K562 (cell line): ENCODE results near the gene RRAD. TPM values are rescaled to one million over a fixed set of nuclear protein-coding genes. Genes with fewer than 3 reads are reported as not detected.

Experiments used
- ATAC-seq: fragments of 200-7000 bp; cut with Tn5 transposase; 3 replicates; pipeline ENCODE4 v1.9.1; 2020; ENCODE audit warnings: moderate library complexity
- BruUV-seq: library from RNA; stranded (reverse); fragments of 400-500 nt; replicated peaks from 2 replicates; lab custom pipeline; 2021; lab: Mats Ljungman, UMichigan
- CTCF ChIA-PET: fragments of 300-600 bp; formaldehyde crosslinking; extraction: SDS; loops from one replicate; lab custom pipeline; 2021; ENCODE audit warnings: low intra/inter-chr PET ratio; lab: Yijun Ruan, JAX
- POLR2A ChIA-PET: fragments of 300-600, 350-650 bp; sonication (Branson Sonifier 250); formaldehyde crosslinking; extraction: SDS; loops from one replicate; lab custom pipeline; 2021; ENCODE audit warnings: antibody characterized with exemption, inconsistent platforms; lab: Yijun Ruan, JAX
- DNase-seq, 4 experiments: peaks; one replicate each; pipeline versions ENCODE4 v3.0.0 to v3.0.0-alpha.2; 2011 to 2018; ENCODE audit warnings: low spot score in 3 of 4, mixed read lengths in 3 of 4; ENCODE audit errors: extremely low read depth in 1 of 4
- FAIRE-seq: peaks from 2 replicates; lab custom pipeline; 2011; peaks lifted over from hg19 to GRCh38; lab: Jason Lieb, UNC
- H2AFZ ChIP-seq: 2 replicates; pipeline ENCODE4 v1.6.0; 2011; ENCODE audit warnings: low read depth, low read length, control low read depth, inconsistent platforms
- H3K27ac ChIP-seq: fragments of 200-600 bp; 3 replicates; pipeline ENCODE4 v1.8.0; 2011; ENCODE audit warnings: low read depth, mild to moderate bottlenecking, control low read depth, inconsistent platforms, low read length, moderate library complexity, mixed read lengths; ENCODE audit errors: extremely low read depth
- H3K27me3 ChIP-seq, 2 experiments: fragments of 300-600 bp in 1 of 2; 2 replicates in 1 of 2; 3 replicates in 1 of 2; pipeline versions ENCODE4 v1.6.0 to v1.8.0; 2011; ENCODE audit warnings: inconsistent platforms in 2 of 2, low read length in 2 of 2, mild to moderate bottlenecking in 1 of 2, mixed read lengths in 1 of 2, moderate library complexity in 1 of 2; ENCODE audit not compliant: control insufficient read depth in 2 of 2, insufficient read depth in 2 of 2
- H3K36me3 ChIP-seq: fragments of 300-600 bp; 3 replicates; pipeline ENCODE4 v1.8.0; 2011; ENCODE audit warnings: mild to moderate bottlenecking, low read length, inconsistent platforms; ENCODE audit not compliant: control insufficient read depth, insufficient read depth
- H3K4me1 ChIP-seq, 2 experiments: fragments of 200-600 bp in 1 of 2; replicated peaks in 1 of 2; 2 replicates in 1 of 2; 3 replicates in 1 of 2; pipeline versions ENCODE4 v1.5.1 to v1.8.0; 2011; ENCODE audit warnings: inconsistent platforms in 2 of 2, low read length in 2 of 2, mild to moderate bottlenecking in 1 of 2, mixed read lengths in 1 of 2, moderate library complexity in 1 of 2; ENCODE audit not compliant: control insufficient read depth in 2 of 2, insufficient read depth in 2 of 2
- H3K4me2 ChIP-seq: 2 replicates; pipeline ENCODE4 v1.6.1; 2011; ENCODE audit warnings: low read length, control low read depth, inconsistent platforms, mixed read lengths; ENCODE audit not compliant: insufficient read depth
- H3K4me3 ChIP-seq: fragments of 200-600 bp; sonication (generic), shearing (Covaris generic); 2 replicates; pipeline ENCODE4 v1.5.1; 2016; ENCODE audit warnings: control low read depth, inconsistent platforms
- H3K79me2 ChIP-seq: fragments of 200-600 bp; 3 replicates; pipeline ENCODE4 v1.8.0; 2011; ENCODE audit warnings: low read length, inconsistent platforms; ENCODE audit not compliant: control insufficient read depth, insufficient read depth
- H3K9ac ChIP-seq, 2 experiments: 2 replicates each; pipeline versions ENCODE4 v1.6.0 to v1.6.1; 2011; ENCODE audit warnings: low read depth in 2 of 2, low read length in 2 of 2, control low read depth in 1 of 2, inconsistent platforms in 1 of 2, mild to moderate bottlenecking in 1 of 2, mixed read lengths in 1 of 2; ENCODE audit not compliant: insufficient read depth in 1 of 2
- H3K9me1 ChIP-seq: one replicate; pipeline ENCODE4 v1.6.0; 2011; ENCODE audit warnings: inconsistent platforms, mild to moderate bottlenecking, low read length, moderate library complexity; ENCODE audit not compliant: control insufficient read depth, insufficient read depth
- H3K9me3 ChIP-seq: replicated peaks from 2 replicates; pipeline ENCODE4 v1.5.1; 2011; ENCODE audit warnings: low read depth, low read length, inconsistent platforms; ENCODE audit not compliant: control insufficient read depth, insufficient read depth
- H4K20me1 ChIP-seq: replicated peaks from 2 replicates; pipeline ENCODE4 v1.6.1; 2011; ENCODE audit warnings: low read length, inconsistent platforms, mixed read lengths; ENCODE audit not compliant: control insufficient read depth, insufficient read depth
- ELK3 ChIP-seq: fragments of 450-650 bp; formaldehyde crosslinking; IDR thresholded peaks from 2 replicates; pipeline ENCODE4 v1.4.0; 2020; ENCODE audit warnings: mild to moderate bottlenecking
- HDAC2 ChIP-seq: fragments of 450-650 bp; IDR thresholded peaks from 2 replicates; pipeline ENCODE4 v1.6.1; 2016; ENCODE audit warnings: mild to moderate bottlenecking
- TCF3 ChIP-seq: sonication (generic); formaldehyde crosslinking; IDR thresholded peaks from 2 replicates; pipeline ENCODE4 v1.4.0; 2020; ENCODE audit warnings: mild to moderate bottlenecking, missing genetic modification reagents
- ZNF740 ChIP-seq, 3 experiments: fragments of 200-800 bp in 1 of 3; sonication (Bioruptor generic) in 1 of 3; sonication (generic) in 1 of 3; formaldehyde crosslinking in 1 of 3; IDR thresholded peaks; 2 replicates each; pipeline versions ENCODE4 v1.6.1 to v1.8.0; 2016 to 2022; ENCODE audit warnings: mild to moderate bottlenecking in 2 of 3, missing compliant biosample characterization in 2 of 3, missing genetic modification characterization in 2 of 3, missing genetic modification reagents in 1 of 3
- WGBS: fragments of 100-300 bp; shearing (Covaris generic); methylation state at CpG from one replicate; pipeline ENCODE4 v1.1.6; 2016; ENCODE audit warnings: low coverage, mixed read lengths; ENCODE audit not compliant: insufficient coverage; ENCODE audit errors: missing lambda C conversion rate; 5-methylcytosine and 5-hydroxymethylcytosine counted together
- in situ Hi-C: fragments of 300-500 bp; cut with MboI; formaldehyde crosslinking; loops from 4 replicates; pipeline ENCODE4 v1.15.0; 2018; ENCODE audit warnings: inconsistent platforms, mixed read lengths
- intact Hi-C: fragments of 100-400 bp; cut with micrococcal nuclease; formaldehyde crosslinking; loops from 2 replicates; pipeline ENCODE4 v1.14.2; 2022
- polyA plus RNA-seq, 8 experiments: library from polyadenylated mRNA; depleted of rRNA in 4 of 8; stranded (reverse) in 5 of 8; unstranded in 3 of 8; fragments of >200 nt; fragmentation: Nextera tagmentation in 2 of 8; fragmentation: Illumina TruSeq in 1 of 8; extraction: Ambion mirVana in 2 of 8; extraction: Trizol in 1 of 8; gene quantifications; 2 replicates each; pipeline versions ENCODE4 v1.2.1 to v1.2.3, GENCODE V29; 2011 to 2014; ENCODE audit warnings: inconsistent platforms in 1 of 8, missing spikeins in 1 of 8
- total RNA-seq, 7 experiments: library from RNA; depleted of rRNA in 6 of 7; stranded (reverse); fragments of >200 nt in 6 of 7; fragmentation: Illumina TruSeq in 2 of 7; extraction: Trizol in 2 of 7; gene quantifications; 2 replicates each; pipeline versions ENCODE4 v1.2.1 to v1.2.3, GENCODE V29; 2011 to 2021; ENCODE audit warnings: low replicate concordance in 1 of 7

The RRAD gene
- total and polyA plus RNA-seq, 9 of the 15 experiments (the other 6 are each of a cell fraction or from before 2014, with no cell fraction given) = 0.09 to 0.20 (median 0.13) TPM; not detected in 5

- Histone ChIP-seq H3K27ac (no peak overlapping the region), H3K4me2 (no peak overlapping the region), H3K9me1 (no peaks in the 10 kb centered on the region), H3K79me2 (no peaks in the 10 kb centered on the region), H3K27me3 (no peaks in the 10 kb centered on the region), H3K9ac (no peak overlapping the region; a peak in 1 of 4 replicates), H4K20me1 (no peaks in the 10 kb centered on the region), H3K4me1 (peaks cover 7 to 8% of the 10 kb centered on the region in 2 experiments; a peak in 3 of 5 replicates), H3K9me3 (no peaks in the 10 kb centered on the region), H3K36me3 (peaks cover 29% of the 10 kb centered on the region; the same call in 2 of the 3 replicates), H2AFZ (no peak overlapping the region), H3K4me3 (no peak overlapping the region)
- in situ Hi-C loops = no loop called here
- POLR2A ChIA-PET = interaction anchor here (0.6 kb wide), 1 partner anchor 354 kb away, joined by 3 read pairs; no protein-coding TSS in a partner anchor
- DNase-seq = no peak
- BruUV-seq = no TSS peak
- ATAC-seq = no peak
- CTCF ChIA-PET = interaction anchor here (0.6 kb wide), 1 partner anchor 110 kb away, joined by 3 read pairs; no protein-coding TSS in a partner anchor
- intact Hi-C loops = no loop called here
- WGBS = 79% methylated on average over 6 of the region's 6 CpGs
- TF ChIP-seq ELK3 (CRISPR knock-in tag) (no peak), TCF3 (no peak), HDAC2 (no peak), ZNF740 (CRISPR knock-in tag; IDR thresholded peaks at IDR 0.05) (0 out of 2 replicates have a peak, but pooled peaks have one; percentile 46), ZNF740 (tag; IDR thresholded peaks at IDR 0.05) (no peak)
- FAIRE-seq = no peak
These were observed 33.5 kb downstream of the RRAD start for GRCh38 chr16:66891797-66892196.
